ENCODE results near the gene ZNF664. TPM values are rescaled to one million over a fixed set of nuclear protein-coding genes. Genes with fewer than 3 reads are reported as not detected.

ZNF664 gene
- total RNA-seq, 2 experiments from 2014 or later, result 13.4 to 19.0 TPM

DNA sequence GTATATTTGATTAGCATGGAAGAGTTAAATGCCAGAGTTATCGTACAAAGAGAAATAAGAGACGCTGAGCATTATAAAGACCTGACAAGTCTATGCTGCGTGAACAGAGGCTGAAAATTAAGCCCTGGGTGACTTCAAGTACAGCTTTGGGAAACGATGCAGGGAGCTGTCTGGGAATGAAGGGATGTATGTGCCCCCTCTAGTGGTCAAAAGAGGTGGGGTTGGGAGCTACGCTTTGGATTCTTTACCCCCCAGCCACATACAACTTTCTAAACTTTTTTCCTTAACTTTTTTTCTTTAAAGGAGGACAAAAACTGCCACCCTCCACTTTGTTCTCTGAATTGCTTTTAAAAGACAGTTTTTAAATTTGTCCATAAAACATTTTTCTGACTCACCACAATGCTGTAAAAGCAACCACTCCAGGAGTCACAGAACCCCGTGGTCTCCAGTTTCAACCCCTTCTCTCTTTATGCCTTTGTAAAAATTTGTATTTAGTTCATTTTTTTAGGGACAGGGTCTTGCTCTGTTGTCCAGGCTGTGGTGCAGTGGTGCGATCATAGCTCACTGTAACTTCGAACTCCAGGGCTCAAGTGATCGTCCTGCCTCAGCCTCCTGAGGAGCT, 59.4 kb downstream of the ZNF664 start:
- ChIA-PET CTCF (interaction anchor here (1.1 to 1.5 kb wide), 5 partner anchors 8 to 755 kb away, joined by 3 to 4 read pairs (median 3); no protein-coding TSS in a partner anchor), POLR2A (no interaction called here)
- no peak for ATAC-seq (ENCODE audit: poor library complexity)
- Mint-ChIP-seq H3K36me3 (ENCODE audit: low read depth) (no peaks in the 10 kb centered on the region), H3K4me3 (no peak overlapping the region), H3K27me3 (no peaks in the 10 kb centered on the region), H3K9me3 (no peaks in the 10 kb centered on the region), H3K4me1 (ENCODE audit: low read depth) (no peaks in the 10 kb centered on the region), H3K27ac (no peak overlapping the region)
- Histone ChIP-seq H3K36me3 (ENCODE audit: insufficient read depth, low read length) (no peaks in the 10 kb centered on the region), H3K4me1 (ENCODE audit: insufficient read depth, low read length) (peaks cover 4% of the 10 kb centered on the region), H3K4me3 (ENCODE audit: low read length) (no peak overlapping the region), H3K9me3 (ENCODE audit: control insufficient read depth in 1 of 2, insufficient read depth in 1 of 2, low read length in 2 of 2) (no peaks in the 10 kb centered on the region), H3K27me3 (ENCODE audit: control insufficient read depth in 1 of 2, insufficient read depth in 2 of 2, low read length in 2 of 2) (no peaks in the 10 kb centered on the region), H3K27ac (ENCODE audit: low read depth in 1 of 2, low read length in 2 of 2) (no peak overlapping the region)
- TF ChIP-seq, protein P1, sequence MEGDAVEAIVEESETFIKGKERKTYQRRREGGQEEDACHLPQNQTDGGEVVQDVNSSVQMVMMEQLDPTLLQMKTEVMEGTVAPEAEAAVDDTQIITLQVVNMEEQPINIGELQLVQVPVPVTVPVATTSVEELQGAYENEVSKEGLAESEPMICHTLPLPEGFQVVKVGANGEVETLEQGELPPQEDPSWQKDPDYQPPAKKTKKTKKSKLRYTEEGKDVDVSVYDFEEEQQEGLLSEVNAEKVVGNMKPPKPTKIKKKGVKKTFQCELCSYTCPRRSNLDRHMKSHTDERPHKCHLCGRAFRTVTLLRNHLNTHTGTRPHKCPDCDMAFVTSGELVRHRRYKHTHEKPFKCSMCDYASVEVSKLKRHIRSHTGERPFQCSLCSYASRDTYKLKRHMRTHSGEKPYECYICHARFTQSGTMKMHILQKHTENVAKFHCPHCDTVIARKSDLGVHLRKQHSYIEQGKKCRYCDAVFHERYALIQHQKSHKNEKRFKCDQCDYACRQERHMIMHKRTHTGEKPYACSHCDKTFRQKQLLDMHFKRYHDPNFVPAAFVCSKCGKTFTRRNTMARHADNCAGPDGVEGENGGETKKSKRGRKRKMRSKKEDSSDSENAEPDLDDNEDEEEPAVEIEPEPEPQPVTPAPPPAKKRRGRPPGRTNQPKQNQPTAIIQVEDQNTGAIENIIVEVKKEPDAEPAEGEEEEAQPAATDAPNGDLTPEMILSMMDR (IDR thresholded peaks at IDR 0.05), result peak; percentile 69
- intact Hi-C loops (cut with DNase I, micrococcal nuclease), result loop anchor here in 1 of 2 experiments (10.0 kb wide), 1 partner anchor 532 kb away; the partner anchor contains the start of gene NCOR2
- DNase-seq, result peak in 4 of 14 experiments; percentile 25 to 49 (median 39)

DNA sequence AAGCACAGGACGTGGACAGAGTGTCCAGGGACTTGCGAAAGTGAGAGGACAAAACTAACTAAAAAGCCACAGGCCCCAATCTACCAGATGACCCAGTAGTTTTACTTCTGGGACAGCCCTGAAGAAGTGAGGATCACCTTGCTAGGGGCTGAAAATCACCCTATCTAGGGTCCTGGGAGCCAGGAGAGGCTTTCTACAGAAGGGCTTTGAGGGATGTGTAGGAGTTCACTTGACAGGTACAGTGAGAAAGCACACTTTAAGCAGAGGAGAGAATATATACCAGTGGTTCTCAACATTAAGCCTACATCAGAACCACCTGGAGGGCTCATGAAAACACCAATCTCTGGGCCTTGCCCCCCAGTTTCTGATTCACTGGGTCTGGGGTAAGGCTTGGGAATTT, 60.8 kb downstream of the ZNF664 start:
- intact Hi-C loops (cut with DNase I, micrococcal nuclease), result loop anchor here in 1 of 2 experiments (10.0 kb wide), 1 partner anchor 531 kb away; the partner anchor contains the start of gene NCOR2
- Histone ChIP-seq H3K36me3 (ENCODE audit: insufficient read depth, low read length) (no peaks in the 10 kb centered on the region), H3K9me3 (ENCODE audit: control insufficient read depth in 1 of 2, insufficient read depth in 1 of 2, low read length in 2 of 2) (no peaks in the 10 kb centered on the region), H3K27me3 (ENCODE audit: control insufficient read depth in 1 of 2, insufficient read depth in 2 of 2, low read length in 2 of 2) (no peaks in the 10 kb centered on the region), H3K27ac (ENCODE audit: low read depth in 1 of 2, low read length in 2 of 2) (no peak overlapping the region), H3K4me1 (ENCODE audit: insufficient read depth, low read length) (no peaks in the 10 kb centered on the region), H3K4me3 (ENCODE audit: low read length) (no peak overlapping the region)
- H3K27ac Mint-ChIP-seq, result no peak overlapping the region
- TF ChIP-seq, protein P1 (IDR thresholded peaks at IDR 0.05), result no peak
- ATAC-seq (ENCODE audit: poor library complexity) (no peak), DNase-seq (no peak)
- H3K36me3 Mint-ChIP-seq (ENCODE audit: low read depth), result no peaks in the 10 kb centered on the region
- ChIA-PET CTCF (no interaction called here), POLR2A (no interaction called here)
- H3K27me3 Mint-ChIP-seq, result no peaks in the 10 kb centered on the region
- no peaks in the 10 kb centered on the region for H3K9me3 Mint-ChIP-seq
- no peak overlapping the region for H3K4me3 Mint-ChIP-seq
- H3K4me1 Mint-ChIP-seq (ENCODE audit: low read depth), result no peaks in the 10 kb centered on the region

DNA sequence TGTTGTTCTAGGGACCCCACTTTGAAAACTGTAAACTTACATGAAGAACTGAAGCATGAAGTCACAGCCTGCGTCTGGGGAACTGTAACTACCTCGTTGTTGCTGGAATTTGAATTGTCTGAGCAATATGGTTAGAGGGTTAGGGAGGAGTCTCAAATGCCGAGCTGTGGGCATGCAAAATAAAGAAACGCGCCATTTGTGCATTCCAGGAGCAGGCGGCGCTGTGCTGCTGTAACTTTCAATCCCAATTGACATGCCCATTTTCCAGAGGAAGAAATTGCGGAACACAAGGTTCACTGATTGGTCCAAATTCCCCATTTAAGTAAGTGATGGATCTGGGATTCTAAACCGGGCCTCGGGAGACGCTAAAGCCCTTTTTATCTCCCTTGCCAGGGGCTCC, 61.3 kb downstream of the ZNF664 start:
- ATAC-seq (ENCODE audit: poor library complexity) (no peak), DNase-seq (no peak)
- H3K36me3 ChIP-seq (ENCODE audit: insufficient read depth, low read length), result no peaks in the 10 kb centered on the region
- intact Hi-C loops (cut with DNase I, micrococcal nuclease), result loop anchor here in 1 of 2 experiments (10.0 kb wide), 1 partner anchor 531 kb away; the partner anchor contains the start of gene NCOR2
- no peak overlapping the region for H3K27ac Mint-ChIP-seq
- no peaks in the 10 kb centered on the region for H3K9me3 ChIP-seq (ENCODE audit: control insufficient read depth in 1 of 2, insufficient read depth in 1 of 2, low read length in 2 of 2)
- TF ChIP-seq, protein P1 (IDR thresholded peaks at IDR 0.05), result no peak
- H3K36me3 Mint-ChIP-seq (ENCODE audit: low read depth), result no peaks in the 10 kb centered on the region
- H3K4me1 ChIP-seq (ENCODE audit: insufficient read depth, low read length), result no peaks in the 10 kb centered on the region
- H3K4me3 ChIP-seq (ENCODE audit: low read length), result no peak overlapping the region
- H3K27me3 ChIP-seq (ENCODE audit: control insufficient read depth in 1 of 2, insufficient read depth in 2 of 2, low read length in 2 of 2), result no peaks in the 10 kb centered on the region
- H3K27ac ChIP-seq (ENCODE audit: low read depth in 1 of 2, low read length in 2 of 2), result no peak overlapping the region
- POLR2A ChIA-PET, result no interaction called here
- CTCF ChIA-PET, result no interaction called here
- no peaks in the 10 kb centered on the region for H3K27me3 Mint-ChIP-seq
- H3K9me3 Mint-ChIP-seq, result no peaks in the 10 kb centered on the region
- no peaks in the 10 kb centered on the region for H3K4me1 Mint-ChIP-seq (ENCODE audit: low read depth)
- H3K4me3 Mint-ChIP-seq, result no peak overlapping the region

All from CD4-positive, alpha-beta T cell (primary cell).